ENCODE measurements around the gene HOXA9. TPM values are rescaled to one million over a fixed set of nuclear protein-coding genes. Genes with fewer than 3 reads are reported as not detected.

Gene HOXA9
- total RNA-seq, 4 donors from 2014 or later = 5.4 to 10.9 (median 9.0) TPM

DNA sequence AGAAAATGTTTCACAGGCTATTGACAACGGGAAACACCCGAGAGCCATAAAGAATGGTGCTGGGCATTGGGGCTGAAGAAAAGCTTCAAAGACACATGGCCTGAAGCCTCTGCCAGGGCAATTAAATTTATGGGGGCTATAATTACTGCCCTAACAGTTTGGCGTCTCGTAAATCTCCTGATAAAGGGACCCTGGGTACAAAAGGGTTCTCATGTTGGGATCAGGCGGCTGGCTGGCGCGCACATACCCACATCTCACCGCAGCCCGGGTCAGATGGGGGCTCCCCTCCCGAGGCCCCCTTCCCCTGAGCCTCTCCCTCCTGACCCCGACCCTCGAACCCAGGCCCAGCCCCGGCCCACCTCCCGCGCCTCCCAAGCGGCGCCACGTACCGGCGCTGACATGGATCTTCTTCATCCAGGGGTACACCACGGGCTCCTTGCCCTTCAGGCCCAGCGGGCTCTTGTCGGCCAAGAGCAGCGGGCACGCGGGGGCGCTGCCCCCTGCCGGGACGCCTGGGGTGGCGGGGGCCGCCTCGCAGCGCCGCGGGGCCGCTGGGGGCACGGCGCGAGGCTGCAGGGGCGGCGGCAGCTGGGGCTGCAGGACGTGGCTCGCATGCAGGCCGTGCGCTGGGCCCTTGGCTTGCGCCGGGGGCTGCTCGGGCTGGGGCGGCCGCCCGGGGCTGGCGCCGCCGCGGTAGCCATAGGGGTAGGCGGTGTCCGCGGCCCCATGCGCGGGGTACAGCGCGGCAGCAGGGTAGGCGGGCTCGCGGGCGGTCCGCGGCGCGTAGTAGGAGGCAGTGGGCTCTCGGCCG, 35.4 kb downstream of the HOXA9 start:
- TF ChIP-seq, protein P1, sequence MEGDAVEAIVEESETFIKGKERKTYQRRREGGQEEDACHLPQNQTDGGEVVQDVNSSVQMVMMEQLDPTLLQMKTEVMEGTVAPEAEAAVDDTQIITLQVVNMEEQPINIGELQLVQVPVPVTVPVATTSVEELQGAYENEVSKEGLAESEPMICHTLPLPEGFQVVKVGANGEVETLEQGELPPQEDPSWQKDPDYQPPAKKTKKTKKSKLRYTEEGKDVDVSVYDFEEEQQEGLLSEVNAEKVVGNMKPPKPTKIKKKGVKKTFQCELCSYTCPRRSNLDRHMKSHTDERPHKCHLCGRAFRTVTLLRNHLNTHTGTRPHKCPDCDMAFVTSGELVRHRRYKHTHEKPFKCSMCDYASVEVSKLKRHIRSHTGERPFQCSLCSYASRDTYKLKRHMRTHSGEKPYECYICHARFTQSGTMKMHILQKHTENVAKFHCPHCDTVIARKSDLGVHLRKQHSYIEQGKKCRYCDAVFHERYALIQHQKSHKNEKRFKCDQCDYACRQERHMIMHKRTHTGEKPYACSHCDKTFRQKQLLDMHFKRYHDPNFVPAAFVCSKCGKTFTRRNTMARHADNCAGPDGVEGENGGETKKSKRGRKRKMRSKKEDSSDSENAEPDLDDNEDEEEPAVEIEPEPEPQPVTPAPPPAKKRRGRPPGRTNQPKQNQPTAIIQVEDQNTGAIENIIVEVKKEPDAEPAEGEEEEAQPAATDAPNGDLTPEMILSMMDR (IDR thresholded peaks at IDR 0.05; ENCODE audit: low read depth) = no peak

GRCh38 chr7:27128776-27129728, 36.3 kb downstream of the HOXA9 start:
- TF ChIP-seq, protein P1 (IDR thresholded peaks at IDR 0.05; ENCODE audit: low read depth) = no peak

GRCh38 chr7:27128034-27128433, 37.3 kb downstream of the HOXA9 start:
- TF ChIP-seq, protein P1 (IDR thresholded peaks at IDR 0.05; ENCODE audit: low read depth) = no peak

- TF ChIP-seq, protein P1 (IDR thresholded peaks at IDR 0.05; ENCODE audit: low read depth) = no peak
Observed at GRCh38 chr7:27126596-27127327, 38.6 kb downstream of the HOXA9 start.

DNA sequence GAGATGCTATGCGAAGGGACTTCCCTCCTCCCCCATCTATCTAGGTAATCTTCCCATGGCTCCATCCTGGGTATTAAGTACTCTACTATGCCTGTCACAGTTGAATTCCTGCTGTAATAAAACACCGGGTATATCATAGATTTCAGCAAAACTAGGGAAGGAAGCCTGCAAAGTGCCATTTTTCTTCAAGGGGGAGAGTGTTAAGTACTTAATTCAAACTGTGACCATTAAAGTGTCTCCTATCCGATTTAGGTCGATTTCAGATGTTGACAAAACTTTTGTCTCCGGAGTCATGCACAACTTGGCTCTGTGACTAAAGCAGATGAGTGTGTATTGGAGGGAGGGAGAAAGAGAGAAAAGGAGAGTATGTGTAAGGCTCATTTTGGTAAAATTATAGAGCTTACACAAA, 39.3 kb downstream of the HOXA9 start:
- TF ChIP-seq, protein P1 (IDR thresholded peaks at IDR 0.05; ENCODE audit: low read depth) = no peak

DNA sequence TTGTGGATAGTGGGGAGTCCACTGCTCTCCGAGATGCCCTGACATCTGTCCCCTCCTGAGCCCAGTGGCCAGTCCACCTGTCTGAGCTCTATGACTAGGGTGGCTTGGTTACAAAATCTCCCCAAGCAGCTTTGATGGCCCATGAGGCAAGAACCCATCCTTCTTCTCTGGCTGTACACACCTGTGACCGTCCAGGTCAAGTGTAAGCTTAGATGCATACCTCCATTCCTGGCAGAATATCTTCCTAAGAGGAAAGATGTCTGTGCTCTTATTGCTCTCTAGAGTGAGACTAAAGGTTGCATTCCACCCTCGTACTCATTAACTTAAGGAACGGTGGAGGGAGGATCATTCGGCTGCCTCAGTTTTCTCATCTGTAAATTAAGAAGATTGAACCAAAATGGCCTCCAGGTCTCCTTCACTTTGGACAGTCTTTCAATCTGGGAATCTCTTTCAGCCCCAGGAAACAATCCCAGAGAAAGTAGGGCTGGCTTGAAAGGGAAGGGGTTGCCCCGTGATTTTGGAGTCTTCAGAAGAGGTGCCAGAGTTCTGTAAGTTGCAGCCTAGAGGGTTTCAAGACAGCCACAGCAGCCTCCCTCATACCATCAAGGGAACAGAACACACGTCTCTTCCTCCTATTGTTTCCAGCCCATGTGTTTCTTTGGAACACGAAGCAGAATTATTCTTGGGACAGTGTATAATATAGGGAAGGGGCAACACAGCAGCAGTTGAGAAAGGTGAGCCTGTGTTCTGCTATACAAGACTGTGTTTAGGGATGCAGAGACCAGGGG, 40.2 kb downstream of the HOXA9 start:
- TF ChIP-seq, protein P1 (IDR thresholded peaks at IDR 0.05; ENCODE audit: low read depth) = no peak

All from subcutaneous adipose tissue (tissue), 4 donors.